Glomerular visceral epithelial cell (primary cell): ENCODE data around the gene SPG7.

Experiments
- DNase-seq: peaks from one replicate; pipeline ENCODE4 v3.0.0-alpha.2; 2016; ENCODE audit errors: extremely low spot score

SPG7 gene

GRCh38 chr16:89485701-89486246, 22.4 kb upstream of the SPG7 start:
- no peak for DNase-seq

- DNase-seq: peak; percentile 90
Observed at GRCh38 chr16:89489040-89489897, 18.9 kb upstream of the SPG7 start.

GRCh38 chr16:89489898-89490438, 18.2 kb upstream of the SPG7 start:
- no peak for DNase-seq

GRCh38 chr16:89490439-89491237, 17.6 kb upstream of the SPG7 start, which contains the start of gene ANKRD11:
Gene ANKRD11, minus strand, starts transcription at chr16:89490561. Its CDS starts 173,542 bp downstream, at chr16:89317019.
- DNase-seq: peak; percentile 99

GRCh38 chr16:89491238-89491869, 16.8 kb upstream of the SPG7 start:
- no peak for DNase-seq

GRCh38 chr16:89491974-89492687, 16.1 kb upstream of the SPG7 start:
- no peak for DNase-seq

- DNase-seq: no peak
Observed at GRCh38 chr16:89493776-89494175, 14.4 kb upstream of the SPG7 start.

- DNase-seq: peak; percentile 63
Observed at GRCh38 chr16:89495121-89495520, 13.1 kb upstream of the SPG7 start.

- DNase-seq: no peak
Observed at GRCh38 chr16:89498839-89499238, 9.4 kb upstream of the SPG7 start.

- DNase-seq: no peak
Observed at GRCh38 chr16:89499767-89500166, 8.4 kb upstream of the SPG7 start.

GRCh38 chr16:89502081-89502843, 5.9 kb upstream of the SPG7 start:
- peak; percentile 46 for DNase-seq

GRCh38 chr16:89504091-89504490, 4.1 kb upstream of the SPG7 start:
- DNase-seq: no peak

- DNase-seq: peak; percentile 80
Observed at GRCh38 chr16:89505204-89506112, 2.7 kb upstream of the SPG7 start.

- no peak for DNase-seq
Observed at GRCh38 chr16:89506113-89506504, 2.1 kb upstream of the SPG7 start.

- DNase-seq: no peak
Observed at GRCh38 chr16:89506791-89507191, 1.4 kb upstream of the SPG7 start.

GRCh38 chr16:89507214-89507833, 879 bp upstream of the SPG7 start:
- no peak for DNase-seq

- DNase-seq: no peak
Observed at GRCh38 chr16:89510526-89510925, 2.3 kb downstream of the SPG7 start.

- no peak for DNase-seq
Observed at GRCh38 chr16:89511374-89511773, 3.2 kb downstream of the SPG7 start.

- DNase-seq: no peak
Observed at GRCh38 chr16:89512453-89512852, 4.2 kb downstream of the SPG7 start.
